COR-L47 (cell line): ENCODE measurements around the gene FAM193A.
"Not testable (repeated sequence)": the region's sequence is repeated elsewhere in the genome, so short reads cannot be mapped to it uniquely, and the experiment has no call there.

ENCODE experiments used
- DNase-seq: peaks from one replicate; lab custom pipeline; 2025; lab: John Stamatoyannopoulos, UW

Gene FAM193A

GRCh38 chr4:2750719-2751605 lies 214.5 kb downstream of the FAM193A start:
- DNase-seq: no peak

GRCh38 chr4:2753436-2753835 lies 217.0 kb downstream of the FAM193A start:
- no peak for DNase-seq

- DNase-seq: no peak
These were observed 218.7 kb downstream of the FAM193A start for GRCh38 chr4:2754848-2755819.

- DNase-seq: peak; percentile 73
These were observed 219.6 kb downstream of the FAM193A start, which contains the start of gene TNIP2 for GRCh38 chr4:2755821-2756690. Gene TNIP2 (minus strand): TSS chr4:2756336. CDS start chr4:2756289, 47 bp downstream.

- DNase-seq: no peak
These were observed 220.4 kb downstream of the FAM193A start for GRCh38 chr4:2756691-2757350.

GRCh38 chr4:2757426-2757825 lies 221.0 kb downstream of the FAM193A start:
- no peak for DNase-seq

- DNase-seq: peak; percentile 53
These were observed 224.8 kb downstream of the FAM193A start for GRCh38 chr4:2761035-2761923.

GRCh38 chr4:2762048-2762447 lies 225.6 kb downstream of the FAM193A start:
- no peak for DNase-seq

- DNase-seq: not testable (repeated sequence)
These were observed 226.3 kb downstream of the FAM193A start for GRCh38 chr4:2762486-2763370.

- no peak for DNase-seq
These were observed 227.1 kb downstream of the FAM193A start for GRCh38 chr4:2763511-2763967.

GRCh38 chr4:2765832-2766526 lies 229.5 kb downstream of the FAM193A start:
- no peak for DNase-seq

GRCh38 chr4:2767046-2767704 lies 230.7 kb downstream of the FAM193A start:
- no peak for DNase-seq

GRCh38 chr4:2767705-2768074 lies 231.2 kb downstream of the FAM193A start:
- no peak for DNase-seq

GRCh38 chr4:2768124-2768523 lies 231.7 kb downstream of the FAM193A start:
- no peak for DNase-seq

- DNase-seq: no peak
These were observed 232.5 kb downstream of the FAM193A start for GRCh38 chr4:2768921-2769336.

- DNase-seq: no peak
These were observed 234.8 kb downstream of the FAM193A start for GRCh38 chr4:2771264-2771663.

- DNase-seq: not testable (repeated sequence)
These were observed 244.2 kb downstream of the FAM193A start for GRCh38 chr4:2780643-2781042.

- DNase-seq: no peak
These were observed 245.5 kb downstream of the FAM193A start for GRCh38 chr4:2781911-2782310.
